HTERT RPE-1 (cell line): ENCODE measurements around the gene GGT5.
"Not testable (repeated sequence)": the region's sequence is repeated elsewhere in the genome, so short reads cannot be mapped to it uniquely, and the experiment has no call there.

Source experiments
- in situ Hi-C: fragments of 300-500 bp; cut with MboI; formaldehyde crosslinking; loops from 4 replicates; pipeline ENCODE4 v1.14.3; 2020; ENCODE audit warnings: low sequenced_read_pairs

GGT5 gene

DNA sequence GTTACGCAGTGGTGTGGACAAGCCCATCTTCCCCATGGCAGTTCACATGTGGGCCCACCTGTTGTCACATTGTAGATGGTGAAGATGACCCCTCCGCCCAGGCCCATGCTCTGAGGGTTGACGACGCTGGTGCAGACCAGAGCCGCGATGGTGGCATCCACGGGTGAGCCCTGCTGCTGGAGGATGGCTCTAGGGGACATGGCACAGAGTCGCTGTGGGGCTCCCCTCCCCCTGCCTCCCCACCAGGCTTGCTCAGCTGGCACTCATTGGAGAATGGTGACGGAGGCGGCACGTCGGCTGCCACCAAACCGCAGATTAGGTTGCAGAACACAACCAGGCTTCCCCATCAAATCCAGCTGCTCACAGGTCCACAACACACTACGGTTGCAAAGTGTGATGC is 11.1 kb downstream of the GGT5 start:
- in situ Hi-C loops = no loop called here

DNA sequence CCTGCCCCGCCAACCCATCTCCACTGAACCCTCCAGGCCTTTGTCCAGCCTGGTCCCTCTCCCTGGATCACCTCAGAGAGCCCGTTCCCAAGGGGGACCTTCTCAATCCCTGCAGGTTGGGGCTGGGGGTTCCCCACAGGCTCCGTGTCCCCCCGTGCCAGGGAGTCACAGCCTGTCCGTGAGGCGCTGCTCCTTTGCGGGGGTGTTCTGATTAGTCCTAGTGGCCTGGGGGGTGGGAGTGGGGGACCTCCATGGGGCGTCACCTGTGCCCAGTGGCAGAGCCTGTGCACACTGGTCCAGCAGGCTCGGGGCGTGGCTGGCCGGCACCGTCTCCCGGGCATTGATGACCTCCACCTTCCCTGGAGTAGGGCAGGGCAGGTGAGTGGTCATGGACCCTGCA is 11.6 kb downstream of the GGT5 start:
- in situ Hi-C loops = no loop called here

DNA sequence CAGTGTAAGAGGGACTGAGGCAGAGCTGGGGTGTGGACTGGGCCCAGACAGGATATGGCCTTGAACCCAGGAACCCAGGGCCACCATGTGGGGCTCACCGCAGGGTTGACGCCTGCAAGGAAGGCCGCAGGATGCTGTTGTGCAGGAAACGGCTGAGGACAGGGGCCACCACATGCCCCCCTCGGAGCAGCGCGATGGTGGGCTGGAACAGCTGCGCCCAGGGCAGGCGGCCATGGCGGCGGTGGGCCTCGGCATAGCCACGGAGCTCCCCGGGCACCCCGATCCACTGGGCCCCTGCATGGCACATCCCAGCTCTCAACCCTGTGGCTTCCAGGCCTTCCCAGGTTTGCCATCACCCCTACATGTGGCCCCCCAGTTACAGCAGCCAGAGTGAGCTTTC is 12.2 kb downstream of the GGT5 start:
- in situ Hi-C loops = no loop called here

DNA sequence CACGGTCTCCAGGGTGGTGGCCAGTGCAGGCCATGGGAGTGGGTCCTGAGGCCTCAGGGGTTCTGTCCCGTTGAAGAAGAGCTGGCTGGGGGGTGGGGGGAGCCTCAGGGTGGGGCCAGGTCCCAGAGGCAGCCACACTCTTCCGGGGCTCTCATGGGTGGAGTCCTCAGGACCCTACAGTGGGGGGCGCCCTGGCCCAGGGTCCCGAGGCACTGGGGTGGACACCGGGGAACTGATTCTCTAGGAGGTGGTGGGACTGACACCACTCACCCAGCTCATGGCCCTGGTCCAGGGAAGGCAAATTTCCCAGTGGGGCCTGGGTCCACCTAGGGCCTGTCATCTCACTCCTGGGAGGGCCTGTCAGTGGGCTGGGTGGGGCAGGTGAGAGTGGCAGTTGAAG is 12.8 kb downstream of the GGT5 start:
- in situ Hi-C loops = no loop called here

DNA sequence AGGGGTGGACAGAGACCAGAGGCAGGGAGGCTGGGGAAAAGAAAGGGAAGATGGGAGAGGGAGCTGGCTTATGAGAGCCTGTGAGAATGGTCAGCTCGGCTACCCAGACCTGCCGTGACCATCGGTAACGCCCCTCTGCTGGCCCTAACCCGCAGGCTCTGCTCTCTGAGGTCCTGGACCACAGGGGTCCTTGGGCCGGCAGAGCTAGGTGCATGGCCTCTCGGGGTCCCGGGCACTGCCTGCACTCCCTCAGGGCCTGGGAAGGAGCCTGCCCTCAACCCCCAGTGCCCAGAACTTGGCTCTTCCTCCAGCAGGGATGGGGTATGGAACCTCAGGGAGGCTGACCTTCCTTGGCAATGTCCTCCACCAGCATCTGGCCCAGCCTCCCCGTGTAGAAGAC is 13.2 kb downstream of the GGT5 start:
- in situ Hi-C loops = no loop called here

DNA sequence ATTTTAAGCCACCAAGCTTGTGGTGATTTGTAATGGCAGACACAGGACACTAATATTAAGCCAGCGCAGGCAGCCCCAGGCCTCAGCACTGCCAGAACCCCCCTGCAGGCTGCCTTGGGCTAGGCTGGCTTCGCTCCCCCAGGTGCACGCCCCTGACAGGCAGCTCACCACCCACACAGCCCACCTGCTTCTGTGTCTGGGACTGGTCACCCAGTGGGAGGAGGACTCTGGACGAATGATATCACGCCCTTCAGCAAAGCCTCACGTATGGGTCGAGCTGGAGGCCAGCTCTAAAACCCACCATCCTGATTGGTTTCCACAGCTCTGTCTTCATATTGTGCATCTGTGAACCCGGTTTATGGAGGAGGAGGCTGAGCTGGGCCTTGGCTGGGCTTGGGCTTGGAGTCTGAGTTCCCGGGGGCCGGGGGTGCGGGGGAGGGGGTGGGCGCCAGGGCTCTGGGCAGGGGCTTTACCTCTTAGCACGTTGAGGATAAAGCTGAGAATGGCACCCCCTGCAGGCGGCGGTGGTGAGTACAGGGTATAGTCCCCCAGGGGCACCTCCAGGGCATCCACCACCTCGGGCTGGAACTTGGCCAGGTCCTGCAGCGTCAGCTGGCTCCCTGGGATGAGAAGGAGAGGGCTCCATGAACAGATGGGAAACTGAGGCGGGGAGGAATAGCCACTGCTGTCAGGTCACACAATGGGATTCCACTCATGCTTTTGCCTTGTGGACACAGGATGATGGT is 13.8 kb downstream of the GGT5 start:
- in situ Hi-C loops = no loop called here

DNA sequence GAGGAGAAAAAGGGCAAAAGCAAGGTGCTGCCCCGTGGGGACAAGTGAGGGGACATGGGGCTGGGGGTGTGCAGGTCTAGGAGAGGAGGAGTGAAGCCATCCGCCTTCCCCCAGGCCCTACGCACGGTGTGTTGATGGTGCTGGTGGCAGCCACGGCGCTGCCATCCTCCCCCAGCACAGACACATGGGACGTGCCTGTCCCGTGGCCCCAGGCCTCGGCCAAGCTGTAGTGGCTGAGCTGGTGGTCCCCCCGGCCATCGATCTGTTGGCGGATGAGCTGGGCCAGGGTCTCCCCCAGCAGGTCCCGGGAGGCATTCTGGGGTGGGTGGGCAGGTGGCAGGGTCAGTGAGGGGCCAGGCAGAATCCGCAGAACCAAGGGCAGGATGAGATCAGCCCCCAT is 18.9 kb downstream of the GGT5 start:
- in situ Hi-C loops = no loop called here

DNA sequence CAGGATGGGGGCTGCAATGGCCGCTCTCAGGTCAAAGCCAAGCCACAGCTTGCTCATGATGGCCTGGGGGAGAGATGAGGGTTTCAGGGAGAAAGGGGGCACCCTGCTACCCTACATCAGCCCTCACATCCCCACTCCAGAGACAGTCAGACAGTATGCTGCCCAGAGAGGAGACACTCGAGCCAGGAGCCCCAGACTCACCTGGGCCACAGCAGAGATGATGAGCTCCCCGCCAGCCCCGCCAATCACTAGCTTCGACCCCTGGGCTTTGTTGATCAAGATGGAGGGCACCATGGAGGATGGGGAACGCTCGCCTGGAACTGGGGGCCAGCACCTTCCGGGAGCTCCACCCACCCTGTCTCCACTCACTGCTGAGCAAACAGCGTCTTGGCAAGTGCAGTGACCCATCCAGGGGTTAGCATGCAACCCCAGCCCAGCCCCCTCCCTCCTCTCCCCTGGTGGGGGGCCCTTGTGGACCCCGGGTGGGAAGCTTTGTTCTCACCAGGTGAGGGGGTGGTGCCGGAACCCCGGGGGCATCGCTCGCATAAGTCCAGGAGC is 19.8 kb downstream of the GGT5 start:
- in situ Hi-C loops = no loop called here

DNA sequence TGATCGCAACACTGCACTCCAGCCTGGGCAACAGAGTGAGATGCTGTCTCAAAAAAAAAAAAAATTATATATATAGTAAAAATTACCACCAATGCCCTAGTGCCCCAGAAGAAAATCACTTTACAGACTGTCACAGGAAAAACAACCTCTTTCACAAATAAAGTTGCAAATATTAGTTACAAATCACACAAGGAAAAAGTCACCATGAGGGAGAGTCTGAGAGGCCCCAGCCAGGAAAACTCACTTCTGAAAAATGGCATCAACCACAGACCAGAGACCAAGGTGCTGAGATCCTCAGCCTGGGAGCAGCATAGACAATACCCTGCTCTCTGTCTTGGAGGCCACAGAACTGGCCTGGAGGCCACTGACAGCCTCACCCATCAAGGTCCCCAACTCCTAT is 20.4 kb downstream of the GGT5 start:
- in situ Hi-C loops = no loop called here

DNA sequence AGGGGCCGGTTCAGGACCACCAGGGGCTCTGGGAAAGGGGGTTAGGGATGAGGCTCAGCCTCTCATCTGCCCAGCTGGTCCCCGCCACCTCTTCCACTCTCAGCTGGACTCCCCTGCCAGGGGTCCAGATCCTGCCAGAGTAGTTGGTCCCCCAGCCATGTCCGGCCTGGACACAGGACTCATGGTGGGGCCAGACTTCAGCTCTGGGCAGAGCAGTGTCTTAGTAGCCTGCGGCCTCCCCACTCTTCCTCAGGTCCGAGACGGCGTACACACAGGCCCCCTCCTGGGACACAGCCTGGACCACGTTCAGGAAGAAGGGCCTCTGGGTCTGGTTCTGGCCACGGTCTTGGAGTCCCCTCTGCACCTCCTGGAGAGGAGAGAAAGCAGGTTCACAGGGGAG is 25.1 kb downstream of the GGT5 start:
- in situ Hi-C loops = no loop called here

DNA sequence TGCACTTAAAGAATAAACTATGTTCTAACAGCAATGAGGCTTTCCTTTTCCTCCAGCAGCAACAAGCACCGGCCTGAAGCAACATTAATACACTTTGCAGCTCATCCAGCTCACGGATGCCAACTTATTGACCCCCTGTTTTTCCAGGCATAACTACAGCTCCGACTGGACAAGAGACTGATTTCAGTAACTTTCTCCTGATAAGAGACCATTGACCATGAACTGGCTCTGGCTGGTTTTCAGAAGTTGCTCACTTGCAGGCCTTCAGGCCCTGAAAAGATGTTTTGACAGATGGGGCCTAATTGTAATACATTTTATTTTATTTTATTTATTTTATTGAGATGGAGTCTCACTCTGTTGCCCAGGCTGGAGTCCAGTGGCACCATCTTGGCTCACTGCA is 27.5 kb downstream of the GGT5 start:
- in situ Hi-C loops = no loop called here

DNA sequence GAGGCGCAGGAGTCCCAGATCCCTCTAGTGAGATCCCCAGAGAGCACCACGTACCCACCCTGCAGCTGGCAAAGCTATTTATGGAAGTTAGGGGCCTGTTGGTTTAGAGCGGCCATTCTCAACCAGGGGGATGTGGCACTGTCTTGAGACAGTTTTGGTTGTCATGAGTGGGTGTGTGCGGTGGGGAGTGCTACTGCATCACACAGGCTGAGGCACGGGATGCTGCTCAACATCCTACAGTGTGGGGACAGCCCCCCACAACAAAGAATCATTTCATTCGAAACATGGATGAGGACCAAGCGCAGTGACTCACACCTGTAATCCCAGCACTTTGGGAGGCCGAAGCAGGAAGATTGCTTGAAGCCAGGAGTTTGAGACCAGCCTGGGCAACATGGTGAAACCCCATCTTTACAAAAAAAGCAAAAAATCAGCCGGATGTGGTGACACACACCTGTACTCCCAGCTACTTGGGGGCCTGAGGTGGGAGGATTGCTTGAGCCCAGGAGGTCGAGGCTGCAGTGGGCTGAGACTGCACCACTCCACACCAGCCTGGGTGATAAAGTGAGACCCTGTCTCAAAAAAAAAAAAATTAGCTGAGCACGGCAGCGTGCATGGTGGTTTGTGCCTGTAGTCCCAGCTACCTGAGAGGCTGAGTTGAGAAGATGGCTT is 28.2 kb downstream of the GGT5 start:
- in situ Hi-C loops = no loop called here

DNA sequence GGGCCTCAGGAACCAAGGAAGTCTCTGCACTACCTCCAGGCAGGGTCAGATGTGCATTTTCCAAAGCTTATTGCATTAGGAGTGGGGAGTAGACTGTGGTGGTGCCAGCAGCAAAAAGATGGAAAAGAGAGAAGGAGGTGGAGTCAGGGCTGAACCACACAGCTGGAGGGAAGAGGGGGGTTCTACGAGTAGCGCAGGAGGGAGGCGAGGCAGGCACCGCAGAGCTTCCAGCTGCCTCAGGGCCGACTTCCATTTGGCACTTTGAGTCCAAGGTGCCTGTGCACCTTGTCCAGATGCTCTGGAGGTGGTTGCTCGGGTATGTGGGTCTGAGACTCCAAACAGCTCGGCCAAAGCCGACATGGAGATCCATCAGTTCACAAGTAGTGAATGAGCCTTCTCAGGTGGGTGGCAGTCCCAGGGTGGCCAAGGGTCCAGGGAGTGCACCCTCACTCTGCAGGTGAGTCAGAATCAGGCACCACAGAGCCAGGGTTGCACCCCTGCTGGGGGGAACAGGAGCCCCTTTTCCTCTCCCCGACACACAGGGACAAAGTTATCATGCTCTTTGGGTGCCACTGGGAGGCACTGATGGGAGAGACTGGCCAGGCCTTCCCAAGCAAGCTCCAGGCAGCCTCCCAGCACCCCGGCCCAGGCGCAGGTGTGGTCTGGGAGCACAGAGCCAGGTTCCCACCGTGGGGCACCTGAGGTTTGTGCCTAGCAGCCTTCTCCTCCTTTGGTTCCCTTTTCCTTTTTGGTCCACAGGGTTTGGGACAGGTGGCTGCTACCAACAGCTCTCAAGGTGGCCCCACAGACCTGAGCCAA is 30.2 kb downstream of the GGT5 start:
- in situ Hi-C loops = no loop called here

DNA sequence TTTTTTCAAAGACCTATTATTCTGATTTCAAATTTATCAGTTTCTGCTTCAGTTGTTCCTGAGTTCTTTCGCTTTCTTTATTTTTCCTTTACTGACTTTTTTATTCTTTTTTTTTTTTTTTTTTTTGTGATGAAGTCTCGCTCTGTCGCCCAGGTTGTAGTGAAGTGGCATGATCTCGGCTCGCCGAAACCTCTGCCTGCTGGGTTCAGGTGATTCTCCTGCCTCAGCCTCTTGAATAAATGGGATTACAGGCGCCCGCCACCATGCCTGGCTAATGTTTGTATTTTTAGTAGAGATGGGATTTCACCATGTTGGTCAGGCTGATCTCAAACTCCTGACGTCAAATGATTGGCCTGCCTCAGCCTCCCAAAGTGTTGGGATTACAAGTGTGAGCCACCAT is 31.8 kb downstream of the GGT5 start:
- in situ Hi-C loops = not testable (repeated sequence)

DNA sequence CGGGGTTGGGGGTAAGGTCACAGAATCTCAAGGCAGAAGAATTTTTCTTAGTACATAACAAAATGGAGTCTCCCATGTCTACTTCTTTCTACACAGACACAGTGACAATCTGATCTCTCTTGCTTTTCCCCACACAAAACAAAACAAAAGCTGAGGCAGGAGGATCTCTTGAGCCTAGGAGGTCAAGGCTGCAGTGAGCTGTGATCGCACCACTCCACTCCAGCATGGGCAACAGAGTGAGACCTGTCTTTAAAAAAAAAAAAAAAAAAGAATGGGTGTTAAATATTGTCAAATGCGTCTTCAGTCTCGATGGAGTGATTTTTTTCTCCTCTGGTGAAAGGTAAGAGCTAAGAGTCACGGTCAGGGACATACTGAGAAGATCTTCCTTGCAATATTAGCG is 33.2 kb downstream of the GGT5 start:
- in situ Hi-C loops = not testable (repeated sequence)

DNA sequence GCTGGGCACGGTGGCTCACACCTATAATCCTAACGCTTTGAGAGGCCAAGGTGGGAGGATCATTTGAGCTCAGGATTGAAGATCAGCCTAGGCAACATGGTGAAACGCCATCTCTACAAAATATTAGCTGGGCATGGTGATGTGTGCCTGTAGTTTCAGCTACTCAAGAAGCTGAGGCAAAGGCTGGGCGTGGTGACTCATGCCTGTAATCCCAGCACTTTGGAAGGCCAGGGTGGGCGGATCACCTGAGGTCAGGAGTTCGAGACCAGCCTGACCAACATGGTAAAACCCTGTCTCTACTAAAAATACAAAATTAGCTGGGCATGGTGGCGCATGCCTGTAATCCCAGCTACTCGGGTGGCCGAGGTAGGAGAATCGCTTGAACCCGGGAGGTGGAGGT is 34.5 kb downstream of the GGT5 start:
- in situ Hi-C loops = not testable (repeated sequence)

DNA sequence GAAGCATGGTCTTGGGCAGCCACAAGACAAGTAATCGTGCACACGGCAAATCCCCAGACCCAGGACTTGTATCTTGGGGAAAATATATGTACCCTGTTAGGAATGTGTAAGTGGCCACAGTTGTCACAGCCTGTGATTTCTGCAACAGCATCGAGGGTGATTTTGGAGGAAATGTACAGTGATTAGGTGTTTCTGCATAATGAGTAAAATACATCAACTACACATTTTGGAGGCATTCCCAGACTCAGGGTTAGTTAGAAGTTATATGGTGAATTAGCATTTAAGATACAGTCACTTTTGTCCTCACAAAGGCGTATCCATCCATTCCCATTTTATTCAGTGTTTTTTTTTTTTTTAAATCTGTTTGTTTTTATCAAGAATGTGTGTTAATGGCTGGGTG is 35.2 kb downstream of the GGT5 start:
- in situ Hi-C loops = no loop called here

DNA sequence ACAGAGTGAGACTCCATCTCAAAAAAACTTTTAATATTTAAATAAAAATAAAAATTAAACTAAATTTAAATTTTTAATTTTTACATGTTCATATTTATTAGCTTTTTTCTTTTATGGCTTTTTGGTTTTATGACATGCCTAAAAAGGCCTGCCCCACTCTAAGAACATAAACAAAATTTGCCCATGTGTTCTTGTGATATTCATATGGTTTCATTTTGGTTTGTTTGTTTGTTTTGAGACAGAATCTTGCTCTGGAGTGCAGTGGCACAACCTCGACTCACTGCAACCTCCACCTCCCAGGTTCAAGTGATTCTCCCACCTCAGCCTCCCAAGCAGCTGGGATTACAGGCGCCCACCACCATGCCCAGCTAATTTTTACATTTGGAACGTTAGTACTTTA is 35.9 kb downstream of the GGT5 start:
- in situ Hi-C loops = no loop called here

DNA sequence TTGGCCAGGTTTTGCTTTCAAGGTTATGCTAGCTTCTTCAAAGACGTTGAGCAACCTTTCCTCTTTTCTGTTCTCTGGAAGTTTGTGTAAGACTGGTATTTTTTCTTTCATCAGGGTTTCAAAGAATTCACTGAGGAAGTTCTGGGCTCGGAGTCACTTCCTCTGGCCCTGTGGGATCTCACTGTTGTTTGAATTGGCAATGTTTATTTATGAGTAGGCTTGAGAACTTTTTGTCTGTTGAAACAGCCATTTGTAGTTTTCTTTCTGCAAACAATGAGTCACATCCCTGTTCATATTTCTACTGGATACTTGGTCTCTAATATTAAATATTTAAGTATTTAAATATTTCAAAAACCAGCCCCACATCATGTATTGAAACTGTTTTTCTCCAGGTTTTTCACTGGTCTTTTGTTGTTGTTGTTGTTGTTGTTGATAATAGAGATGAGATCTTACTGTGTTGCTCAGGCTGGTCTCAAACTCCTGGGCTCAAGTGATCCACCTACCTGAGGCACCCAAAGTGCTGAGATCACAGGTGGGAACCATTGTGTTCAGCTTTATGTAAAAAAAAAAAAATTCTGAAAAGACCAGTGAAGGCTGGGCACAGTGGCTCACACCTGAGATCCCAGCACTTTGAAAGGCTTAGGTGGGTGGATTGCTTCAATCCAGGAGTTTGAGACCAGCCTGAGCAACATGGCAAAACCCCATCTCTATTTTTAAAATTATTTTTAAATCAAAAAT is 36.7 kb downstream of the GGT5 start:
- in situ Hi-C loops = no loop called here

DNA sequence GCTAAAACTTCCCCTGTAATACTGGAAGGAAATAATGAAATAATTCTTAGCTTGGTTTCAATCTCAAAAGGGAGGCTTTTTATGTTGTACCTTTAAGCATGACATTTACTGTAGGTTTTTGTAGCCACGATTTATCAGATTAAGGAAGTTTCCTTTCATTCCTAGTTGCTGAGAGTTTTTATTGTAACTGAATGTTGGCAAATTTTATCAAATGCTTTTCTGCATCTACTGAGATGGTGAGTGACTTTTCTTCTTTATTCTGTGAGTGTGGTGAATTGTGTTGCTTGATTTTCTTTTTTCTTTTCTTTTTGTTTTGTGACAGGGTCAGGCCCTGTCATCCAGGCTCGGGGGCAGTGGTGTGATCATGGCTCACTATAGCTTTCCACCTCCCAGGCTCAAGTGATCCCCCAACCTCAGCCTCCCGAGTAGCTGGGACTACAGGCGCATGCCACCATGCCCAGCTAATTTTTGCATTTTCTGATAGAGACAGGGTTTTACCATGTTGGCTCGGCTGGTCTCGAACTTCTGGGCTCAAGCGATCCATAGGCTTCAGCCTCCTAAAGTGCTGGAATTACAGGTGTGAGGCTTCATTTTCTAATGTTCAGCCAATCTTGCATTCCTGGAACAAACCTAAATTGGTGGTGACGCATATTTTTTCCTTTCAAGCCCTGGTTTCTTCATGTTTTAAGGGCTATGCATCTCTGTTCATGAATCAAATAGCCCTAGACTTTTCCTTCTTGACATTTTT is 37.4 kb downstream of the GGT5 start:
- in situ Hi-C loops = no loop called here
